ENCODE results near the gene PIP4K2C. TPM values are rescaled to one million over a fixed set of nuclear protein-coding genes. Genes with fewer than 3 reads are reported as not detected.

Gene PIP4K2C
- total and polyA plus RNA-seq, 10 of the 15 experiments (the other 5 are each of a cell fraction or from before 2014, with no cell fraction given): 4.8 to 25.1 (median 14.9) TPM

GRCh38 chr12:57579677-57580465 is 11.1 kb upstream of the PIP4K2C start:
- SMC1A ChIA-PET (ENCODE audit: uncharacterized antibody, unreplicated experiment): interaction anchor here (1.0 to 1.3 kb wide), 3 partner anchors 41 to 121 kb away, joined by 3 to 6 read pairs (median 3); no protein-coding TSS in a partner anchor
- no TSS peak for BruUV-seq (replicated peaks)
- no peak overlapping the region for H3K27ac ChIP-seq (ENCODE audit: control insufficient read depth, insufficient read depth)
- H3K36me3 ChIP-seq (ENCODE audit: control insufficient read depth in 2 of 2, insufficient read depth in 2 of 2, low read length in 1 of 2): no peaks in the 10 kb centered on the region
- H3K4me3 ChIP-seq: no peak overlapping the region
- in situ Hi-C loops (cut with MboI) (no loop called here), intact Hi-C loops (cut with micrococcal nuclease; ENCODE audit: unreplicated experiment) (loop anchor here (10.0 kb wide), 1 partner anchor 325 kb away; no protein-coding TSS in a partner anchor)
- no peaks in the 10 kb centered on the region for H4K20me1 ChIP-seq (ENCODE audit: control insufficient read depth, insufficient read depth)
- H3K79me2 ChIP-seq (ENCODE audit: control insufficient read depth, insufficient read depth, low read length): no peaks in the 10 kb centered on the region
- H3K9me3 ChIP-seq (replicated peaks; ENCODE audit: control insufficient read depth, insufficient read depth, low read length): no peaks in the 10 kb centered on the region
- no peak overlapping the region for H2AFZ ChIP-seq (ENCODE audit: control insufficient read depth, low read depth, low read length)
- ATAC-seq (no peak), FAIRE-seq (no peak), DNase-seq (ENCODE audit: low read depth, low spot score) (no peak)
- no peak overlapping the region for H3K9ac ChIP-seq (ENCODE audit: control insufficient read depth, insufficient read depth, low read length)
- H3K4me1 ChIP-seq (ENCODE audit: control insufficient read depth, insufficient read depth, low read length): no peaks in the 10 kb centered on the region
- H3K4me2 ChIP-seq (ENCODE audit: control insufficient read depth, insufficient read depth): no peak overlapping the region
- WGBS (ENCODE audit: insufficient coverage, insufficient replicate concordance, low lambda C conversion rate, missing lambda C conversion rate): 39% methylated on average over 8 of the region's 8 CpGs
- POLR2A ChIA-PET: interaction anchor here (0.6 to 1.1 kb wide), 2 partner anchors 36 to 1085 kb away, joined by 3 read pairs; no protein-coding TSS in a partner anchor
- H3K27me3 ChIP-seq (replicated peaks in 1 of 2; ENCODE audit: control insufficient read depth in 2 of 2, insufficient read depth in 2 of 2, low read length in 1 of 2): no peaks in the 10 kb centered on the region; a peak in 2 of 4 replicates
- CTCF ChIA-PET: interaction anchor here (0.6 to 7.8 kb wide), 7 partner anchors 34 to 124 kb away, joined by 3 to 119 read pairs (median 7); partner anchors contain the start of genes GLI1 and INHBE
- RAD21 ChIA-PET (ENCODE audit: unreplicated experiment): interaction anchor here (0.9 kb wide), 1 partner anchor 53 kb away, joined by 3 read pairs; the partner anchor contains the start of gene B4GALNT1
- TF ChIP-seq ETV6 (conservative IDR thresholded peaks at IDR 0.05 in 1 of 2, IDR thresholded peaks at IDR 0.05 in 1 of 2; ENCODE audit: borderline replicate concordance in 1 of 2, low read depth in 1 of 2): no peak
- no peak for TF ChIP-seq ZBTB33 (IDR thresholded peaks at IDR 0.05)
- TF ChIP-seq NRF1 (conservative IDR thresholded peaks at IDR 0.05; ENCODE audit: low read depth, low read length): no peak
- TF ChIP-seq SMC3 (IDR thresholded peaks at IDR 0.05; ENCODE audit: borderline replicate concordance, low read length): no peak
